GM18517 (cell line): ENCODE results near the gene RHBDD2.
A peak's percentile ranks its signal among the peaks of the same experiment; 100 is the strongest.
"Not testable (repeated sequence)": the region's sequence is repeated elsewhere in the genome, so short reads cannot be mapped to it uniquely, and the experiment has no call there.

Experiments used
- ATAC-seq: cut with Tn5 transposase; IDR thresholded peaks from one replicate; pipeline ENCODE4 v1.9.1; 2021; ENCODE audit warnings: mild to moderate bottlenecking, moderate library complexity; ENCODE audit not compliant: unreplicated experiment

Gene RHBDD2

GRCh38 chr7:75866114-75866488 lies 12.7 kb upstream of the RHBDD2 start:
- no peak for ATAC-seq

GRCh38 chr7:75866489-75867389 lies 12.1 kb upstream of the RHBDD2 start:
- ATAC-seq: peak; percentile 60

DNA sequence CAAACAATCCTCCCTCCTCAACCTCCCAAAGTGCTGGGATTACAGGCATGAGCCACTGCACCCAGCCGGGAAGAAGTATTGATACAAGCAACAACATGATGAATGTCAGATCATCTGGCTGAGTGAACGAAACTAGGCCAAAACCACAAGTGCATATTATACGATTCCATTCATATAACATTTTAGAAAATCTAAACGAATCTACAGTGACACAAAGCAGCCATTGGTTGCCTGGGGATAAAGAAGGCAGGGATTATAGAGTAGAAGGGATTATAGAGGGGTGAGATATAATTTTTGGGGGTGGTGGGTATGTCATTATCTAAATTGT lies 11.5 kb upstream of the RHBDD2 start:
- ATAC-seq: no peak

DNA sequence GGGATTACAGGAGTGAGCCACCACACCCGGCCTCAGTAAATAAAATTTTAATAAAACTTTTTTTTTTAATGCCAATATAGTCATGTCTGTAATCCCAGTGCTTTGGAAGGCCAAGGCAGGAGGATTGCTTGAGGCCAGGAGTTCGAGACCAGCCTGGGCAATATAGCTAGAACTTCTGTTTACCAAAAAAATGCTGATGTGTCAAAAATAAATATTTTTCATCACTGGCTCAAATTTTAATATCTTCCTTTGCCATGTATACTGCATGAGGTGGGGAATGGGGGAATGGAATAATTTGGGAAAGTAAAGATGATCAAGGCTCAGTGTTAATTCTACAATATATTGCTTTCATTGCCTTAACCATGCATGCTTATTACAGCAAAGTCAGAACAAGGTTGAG lies 10.7 kb upstream of the RHBDD2 start:
- no peak for ATAC-seq

GRCh38 chr7:75869776-75870379 lies 9.0 kb upstream of the RHBDD2 start:
- no peak for ATAC-seq

DNA sequence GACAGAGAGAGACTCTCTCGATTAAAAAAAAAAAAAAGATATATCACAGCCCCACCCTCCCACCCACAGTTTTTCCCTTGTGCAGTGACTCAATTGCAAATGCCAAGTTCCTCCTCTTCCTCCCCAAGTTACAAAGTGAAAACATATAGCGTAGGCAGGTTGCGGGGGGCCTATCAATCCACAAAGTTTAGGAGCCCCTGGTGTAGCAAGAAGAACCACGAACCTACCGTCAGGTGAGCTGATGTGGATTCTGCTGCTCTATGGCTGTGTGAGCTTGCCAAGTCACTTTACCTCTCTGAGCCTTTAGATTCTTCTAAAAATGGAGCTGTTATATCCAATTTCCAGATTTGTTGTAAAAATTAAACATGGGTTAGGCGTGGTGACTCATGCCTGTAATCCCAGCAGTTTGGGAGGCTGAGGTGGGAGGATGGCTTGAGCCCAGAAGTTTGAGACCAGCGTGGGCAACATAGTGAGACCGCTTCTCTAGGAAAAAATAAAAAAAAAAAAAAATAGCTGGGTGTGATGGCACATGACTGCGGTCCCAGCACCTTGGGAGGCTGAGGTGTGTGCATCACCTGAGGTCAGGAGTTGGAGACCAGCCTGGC lies 8.2 kb upstream of the RHBDD2 start:
- no peak for ATAC-seq

DNA sequence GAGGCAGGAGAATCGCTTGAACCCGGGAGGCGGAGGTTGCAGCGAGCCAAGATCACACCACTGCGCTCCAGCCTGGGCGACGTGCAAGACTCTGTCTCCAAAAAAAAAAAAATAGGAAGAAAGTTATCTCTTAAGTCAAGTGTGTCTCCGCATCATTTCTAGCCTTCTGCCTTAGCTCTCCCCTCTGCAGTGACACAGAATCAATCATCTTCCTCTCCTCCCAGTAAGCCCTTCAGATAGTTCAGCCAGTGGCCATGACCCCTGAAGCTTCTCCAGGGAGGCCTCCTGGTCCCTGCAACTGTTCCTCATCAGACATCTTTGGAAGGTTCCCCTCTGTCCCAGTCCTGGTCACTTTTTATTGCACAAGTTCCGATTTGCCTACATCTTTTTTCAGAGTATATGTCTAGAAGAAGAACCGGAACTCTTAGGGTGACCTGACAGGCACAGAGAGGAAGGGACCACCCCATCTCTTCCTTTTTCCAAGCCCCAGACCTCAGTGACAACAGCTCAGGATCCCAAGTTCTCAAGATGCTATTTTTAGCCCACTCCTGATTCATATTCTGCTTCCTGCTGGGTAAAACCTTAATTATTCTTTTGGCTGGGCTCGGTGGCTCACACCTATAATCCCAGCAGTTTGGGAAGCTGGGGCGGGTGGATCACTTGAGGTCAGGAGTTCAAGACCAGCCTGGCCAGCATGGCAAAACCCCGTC lies 6.6 kb upstream of the RHBDD2 start:
- ATAC-seq: no peak

DNA sequence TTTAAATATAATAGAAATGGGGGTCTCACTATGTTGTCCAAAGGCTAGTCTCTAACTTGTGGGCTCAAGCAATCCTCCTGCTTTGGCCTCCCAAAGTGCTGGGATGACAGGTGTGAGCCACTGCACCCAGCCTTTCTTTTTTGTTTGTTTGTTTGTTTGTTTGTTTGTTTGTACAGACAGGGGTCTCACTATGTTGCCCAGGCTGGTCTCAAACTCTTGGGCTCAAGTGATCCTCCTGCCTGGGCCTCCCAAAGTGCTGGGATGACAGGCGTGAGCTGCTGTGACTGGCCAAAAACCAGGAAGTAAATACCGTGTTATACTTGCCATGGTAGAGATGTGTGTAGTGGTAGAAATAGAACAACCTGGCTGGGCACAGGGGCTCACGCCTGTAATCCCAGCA lies 4.7 kb upstream of the RHBDD2 start:
- not testable (repeated sequence) for ATAC-seq

DNA sequence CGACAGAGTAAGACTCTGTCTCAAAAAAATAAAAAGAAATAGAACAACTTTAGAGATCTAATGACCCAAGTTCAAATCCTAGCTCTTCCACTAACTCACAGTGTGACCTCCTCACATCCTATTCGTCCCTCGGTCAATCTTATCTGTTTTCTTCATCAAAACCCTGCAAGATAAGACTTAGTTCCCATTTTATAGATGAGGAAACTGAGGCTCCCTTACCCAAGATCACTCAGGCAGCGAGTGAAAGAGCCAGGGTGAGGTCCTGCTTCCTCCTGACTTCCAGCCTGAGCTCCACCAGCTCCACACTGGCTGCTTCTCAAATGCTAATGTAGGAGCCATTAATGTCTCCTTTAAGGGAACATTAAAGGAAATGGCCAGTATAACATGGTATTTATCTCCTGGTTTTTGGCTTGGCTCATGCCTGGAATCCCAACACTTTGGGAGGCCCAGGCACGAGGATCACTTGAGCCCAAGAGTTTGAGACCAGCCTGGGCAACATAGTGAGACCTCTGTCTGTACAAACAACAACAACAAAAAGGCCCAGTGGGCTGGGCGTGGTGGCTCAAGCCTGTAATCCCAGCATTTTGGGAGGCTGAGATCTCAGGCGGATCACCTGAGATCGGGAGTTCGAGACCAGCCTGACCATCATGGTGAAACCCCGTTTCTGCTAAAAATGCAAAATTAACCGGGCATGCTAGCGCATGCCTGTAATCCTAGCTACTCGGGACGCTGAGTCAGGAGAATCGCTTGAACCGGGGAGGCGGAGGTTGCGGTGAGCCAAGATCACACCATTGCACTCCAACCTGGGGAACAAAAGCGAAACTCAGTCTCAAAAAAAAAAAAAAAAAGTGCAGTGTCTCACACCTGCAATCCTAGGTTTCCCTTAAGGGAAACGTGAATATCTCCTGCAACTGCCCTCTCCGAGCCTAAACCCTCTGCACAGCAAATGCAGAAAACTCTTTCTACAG lies 3.4 kb upstream of the RHBDD2 start:
- ATAC-seq: no peak

- ATAC-seq: no peak
Measured at GRCh38 chr7:75876126-75876881, 2.5 kb upstream of the RHBDD2 start.

DNA sequence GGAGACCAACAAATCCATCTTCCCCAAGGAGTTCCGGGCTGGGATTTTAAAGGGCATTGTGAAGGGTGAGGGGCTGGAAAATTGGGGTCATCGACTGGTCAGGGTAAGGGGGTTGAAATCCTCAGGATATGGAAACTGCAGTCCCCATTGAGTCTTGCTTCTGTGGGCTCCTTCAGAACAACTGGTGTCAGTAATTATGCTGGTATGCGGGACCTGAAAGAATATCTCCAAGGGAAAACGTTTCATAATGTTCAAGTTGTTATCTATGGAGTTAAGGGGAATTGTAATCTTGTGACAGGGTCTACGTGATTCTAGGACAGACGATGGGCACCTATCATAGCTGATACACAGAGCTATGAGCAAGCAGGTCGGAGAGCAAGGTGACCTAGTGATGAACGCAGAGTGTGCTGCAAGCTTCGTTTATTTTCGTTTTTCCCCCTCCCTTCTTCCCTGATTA lies 494 bp upstream of the RHBDD2 start:
- peak; percentile 44 for ATAC-seq

DNA sequence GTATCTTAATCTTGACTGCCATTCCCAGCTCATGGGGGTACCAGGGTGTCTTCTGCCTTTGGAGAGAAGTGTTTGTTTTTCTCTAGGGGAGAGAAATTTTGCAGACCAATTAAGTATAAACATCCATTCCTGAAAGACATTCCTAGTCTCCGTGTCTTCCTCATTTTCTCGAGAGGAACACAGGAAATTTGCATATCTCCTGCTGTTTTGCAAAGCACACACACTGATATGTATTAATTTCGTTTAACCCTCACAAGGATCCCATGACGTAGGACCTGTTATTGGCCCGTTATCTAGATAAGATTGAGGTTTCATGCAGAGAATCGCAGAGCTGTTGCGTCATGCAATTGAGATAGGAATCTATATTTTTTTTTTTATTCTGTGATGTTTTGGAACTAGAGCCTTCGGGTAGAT lies 944 bp downstream of the RHBDD2 start:
- no peak for ATAC-seq

DNA sequence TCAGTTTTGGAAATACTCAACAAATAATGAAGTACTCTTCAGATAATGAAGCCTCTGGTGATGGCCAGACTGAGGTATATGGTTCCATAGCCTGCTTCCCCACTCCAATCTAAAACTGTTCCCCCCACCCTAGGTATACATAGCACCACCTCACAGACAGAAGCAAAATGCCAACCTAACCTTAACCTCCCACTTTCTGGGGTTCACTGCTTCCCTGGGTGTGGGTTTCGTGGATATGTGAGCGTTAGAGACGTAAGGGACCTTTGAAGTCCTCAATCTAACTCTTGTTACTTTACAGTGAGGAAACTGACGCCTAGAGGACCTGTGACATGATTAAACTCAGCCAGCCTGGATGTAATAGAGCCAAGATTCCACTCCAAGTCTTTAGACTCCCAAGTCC lies 1.4 kb downstream of the RHBDD2 start:
- ATAC-seq: no peak

DNA sequence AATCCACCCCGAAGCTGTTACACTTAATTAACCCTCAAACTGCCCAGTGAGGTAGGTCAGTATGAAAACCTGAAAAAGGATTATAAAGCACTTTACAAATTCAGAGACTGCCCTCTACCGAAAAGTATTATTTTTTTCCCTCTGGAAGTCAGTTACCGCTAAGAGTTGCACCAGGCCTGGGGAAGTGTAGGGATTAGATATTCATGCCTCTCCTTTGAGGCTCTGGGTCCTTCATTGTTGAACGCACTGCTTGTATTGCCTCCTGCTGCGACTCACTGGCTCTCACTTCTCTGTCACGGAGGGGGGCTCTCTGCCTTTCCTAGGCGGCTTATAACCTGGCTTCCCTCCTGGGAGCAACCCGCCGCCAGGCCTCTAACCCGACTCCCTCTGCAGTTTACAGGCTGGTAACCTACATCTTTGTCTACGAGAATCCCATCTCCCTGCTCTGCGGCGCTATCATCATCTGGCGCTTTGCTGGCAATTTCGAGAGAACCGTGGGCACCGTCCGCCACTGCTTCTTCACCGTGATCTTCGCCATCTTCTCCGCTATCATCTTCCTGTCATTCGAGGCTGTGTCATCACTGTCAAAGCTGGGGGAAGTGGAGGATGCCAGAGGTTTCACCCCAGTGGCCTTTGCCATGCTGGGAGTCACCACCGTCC lies 2.7 kb downstream of the RHBDD2 start:
- no peak for ATAC-seq

DNA sequence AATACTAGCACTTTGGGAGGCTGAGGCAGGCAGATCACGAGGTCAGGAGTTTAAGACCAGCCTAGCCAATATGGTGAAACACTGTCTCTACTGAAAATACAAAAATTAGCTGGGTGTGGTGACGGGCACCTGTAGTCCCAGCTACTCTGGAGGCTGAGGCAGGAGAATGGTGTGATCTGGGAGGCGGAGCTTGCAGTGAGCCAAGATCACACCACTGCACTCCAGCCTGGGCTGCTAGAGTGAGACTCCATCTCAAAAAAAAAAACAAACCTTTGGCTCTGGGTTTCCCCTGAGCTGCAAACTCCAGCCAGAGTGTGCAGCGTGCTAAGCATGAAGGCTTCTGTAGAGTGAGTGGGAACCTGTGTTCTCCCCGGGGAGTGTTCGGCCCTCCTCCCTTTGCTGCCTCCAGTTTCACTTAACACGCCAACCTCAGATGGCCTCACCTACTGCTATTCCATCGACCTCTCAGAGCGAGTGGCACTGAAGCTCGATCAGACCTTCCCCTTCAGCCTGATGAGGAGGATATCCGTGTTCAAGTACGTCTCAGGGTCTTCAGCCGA lies 4.5 kb downstream of the RHBDD2 start:
- not testable (repeated sequence) for ATAC-seq

DNA sequence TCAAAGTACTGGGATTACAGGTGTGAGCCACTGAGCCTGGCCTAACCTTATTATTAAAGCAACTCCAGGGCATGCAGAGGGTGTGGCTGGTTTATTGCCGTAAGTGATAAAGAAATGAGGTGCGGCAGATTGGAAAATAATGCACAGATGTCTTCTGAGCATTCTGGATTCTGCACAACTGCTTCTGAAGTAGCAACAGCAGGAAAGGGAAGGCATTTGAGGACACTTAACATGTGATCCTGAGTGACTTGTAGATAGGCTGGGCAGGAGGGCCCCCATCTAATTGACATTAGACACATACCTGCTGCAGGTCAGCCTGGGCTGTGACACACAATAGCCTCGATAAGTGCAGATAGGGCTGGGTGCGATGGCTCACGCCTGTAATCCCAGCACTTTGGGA lies 5.6 kb downstream of the RHBDD2 start:
- ATAC-seq: no peak

GRCh38 chr7:75885036-75885435 lies 6.2 kb downstream of the RHBDD2 start:
- ATAC-seq: no peak

DNA sequence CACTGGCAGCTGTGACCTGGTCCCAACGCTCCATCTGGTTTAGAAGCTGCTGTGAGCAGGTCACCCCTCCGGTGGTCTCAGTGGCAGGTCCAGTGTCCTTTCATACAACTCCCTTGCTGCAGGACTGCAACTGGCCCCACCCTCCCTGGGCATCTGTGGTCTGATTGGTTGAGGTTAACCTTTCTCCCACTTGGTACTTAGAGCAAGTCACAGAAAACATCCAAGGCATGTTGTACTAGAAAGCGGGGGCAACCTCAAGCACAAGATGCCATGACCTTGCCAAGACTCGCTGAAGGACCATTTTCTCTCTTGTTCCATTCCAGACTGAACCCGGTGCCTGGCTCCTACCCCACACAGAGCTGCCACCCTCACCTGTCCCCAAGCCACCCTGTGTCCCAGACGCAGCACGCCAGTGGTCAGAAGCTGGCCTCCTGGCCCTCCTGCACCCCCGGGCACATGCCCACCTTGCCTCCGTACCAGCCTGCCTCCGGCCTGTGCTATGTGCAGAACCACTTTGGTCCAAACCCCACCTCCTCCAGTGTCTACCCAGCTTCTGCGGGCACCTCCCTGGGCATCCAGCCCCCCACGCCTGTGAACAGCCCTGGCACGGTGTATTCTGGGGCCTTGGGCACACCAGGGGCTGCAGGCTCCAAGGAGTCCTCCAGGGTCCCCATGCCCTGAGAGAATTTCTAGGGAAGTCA lies 9.0 kb downstream of the RHBDD2 start:
- no peak for ATAC-seq
